Activated naive CD4-positive, alpha-beta T cell treated with anti-CD3 and anti-CD28 coated beads, Interleukin-2, amount 50 U/mL, for 72 hours (primary cell): ENCODE data around the gene KIF1B. TPM values are rescaled to one million over a fixed set of nuclear protein-coding genes. Genes with fewer than 3 reads are reported as not detected.
A peak's percentile ranks its signal among the peaks of the same experiment; 100 is the strongest.
"Not testable (repeated sequence)": the region's sequence is repeated elsewhere in the genome, so short reads cannot be mapped to it uniquely, and the experiment has no call there.

Experiments used
- ATAC-seq, 2 donors: fragments of 150-1000 bp; cut with Tn5 transposase; 2 replicates each; pipeline ENCODE4 v1.10.0; 2021; ENCODE audit warnings: mild to moderate bottlenecking in 2 of 2, moderate library complexity in 2 of 2
- DNase-seq, 2 donors: peaks; one replicate each; pipeline ENCODE4 v3.0.0; 2021 to 2022; ENCODE audit warnings: low spot score in 2 of 2
- H3K27ac Mint-ChIP-seq, 2 donors: one replicate each; pipeline ENCODE4 v1.8.0; 2022; ENCODE audit warnings: mild to moderate bottlenecking in 2 of 2, mixed read lengths in 2 of 2
- H3K36me3 Mint-ChIP-seq, 2 donors: one replicate each; pipeline ENCODE4 v1.8.0; 2022; ENCODE audit warnings: mixed read lengths in 2 of 2
- H3K9me3 Mint-ChIP-seq, 2 donors: one replicate each; pipeline ENCODE4 v1.8.0; 2022; ENCODE audit warnings: mixed read lengths in 2 of 2
- total RNA-seq, 2 donors: library from RNA; stranded (reverse); gene quantifications; one replicate each; pipeline ENCODE4 v1.2.3, GENCODE V29; 2022

Gene KIF1B
- total RNA-seq, 2 donors from 2014 or later: 11.1 to 14.0 TPM

GRCh38 chr1:10187026-10187334 lies 23.4 kb upstream of the KIF1B start:
- peak; percentile 49 to 54 for ATAC-seq
- Mint-ChIP-seq H3K27ac (peak overlapping the region in 1 of 2 donors; percentile 82), H3K9me3 (no peaks in the 10 kb centered on the region), H3K36me3 (no peaks in the 10 kb centered on the region)
- no peak for DNase-seq

- no peak for DNase-seq
Observed at GRCh38 chr1:10188133-10188650, 22.2 kb upstream of the KIF1B start.

GRCh38 chr1:10189659-10190058 lies 20.7 kb upstream of the KIF1B start:
- H3K36me3 Mint-ChIP-seq: no peaks in the 10 kb centered on the region
- H3K9me3 Mint-ChIP-seq: no peaks in the 10 kb centered on the region
- H3K27ac Mint-ChIP-seq: no peak overlapping the region
- DNase-seq: no peak
- peak; percentile 53 to 59 for ATAC-seq

More at GRCh38 chr1:10188133-10188650, 22.2 kb upstream of the KIF1B start:
- Mint-ChIP-seq H3K36me3 (no peaks in the 10 kb centered on the region), H3K27ac (peak overlapping the region; percentile 36 to 88), H3K9me3 (no peaks in the 10 kb centered on the region)
- peak in 1 of 2 donors; percentile 29 for ATAC-seq

- DNase-seq (no peak), ATAC-seq (no peak)
- H3K9me3 Mint-ChIP-seq: no peaks in the 10 kb centered on the region
- no peak overlapping the region for H3K27ac Mint-ChIP-seq
- H3K36me3 Mint-ChIP-seq: no peaks in the 10 kb centered on the region
Observed at GRCh38 chr1:10192263-10192662, 18.1 kb upstream of the KIF1B start.

- Mint-ChIP-seq H3K27ac (no peak overlapping the region), H3K36me3 (no peaks in the 10 kb centered on the region), H3K9me3 (no peaks in the 10 kb centered on the region)
- DNase-seq: no peak
- no peak for ATAC-seq
Observed at GRCh38 chr1:10193288-10193687, 17.1 kb upstream of the KIF1B start.

GRCh38 chr1:10195570-10195969 lies 14.8 kb upstream of the KIF1B start:
- Mint-ChIP-seq H3K27ac (no peak overlapping the region), H3K36me3 (no peaks in the 10 kb centered on the region), H3K9me3 (no peaks in the 10 kb centered on the region)
- ATAC-seq: no peak
- DNase-seq: no peak

- H3K36me3 Mint-ChIP-seq: no peaks in the 10 kb centered on the region
- DNase-seq: no peak
- ATAC-seq: no peak
- H3K27ac Mint-ChIP-seq: no peak overlapping the region
- H3K9me3 Mint-ChIP-seq: no peaks in the 10 kb centered on the region
Observed at GRCh38 chr1:10196976-10197375, 13.4 kb upstream of the KIF1B start.

GRCh38 chr1:10200620-10201019 lies 9.8 kb upstream of the KIF1B start:
- H3K9me3 Mint-ChIP-seq: no peaks in the 10 kb centered on the region
- DNase-seq: no peak
- no peaks in the 10 kb centered on the region for H3K36me3 Mint-ChIP-seq
- no peak overlapping the region for H3K27ac Mint-ChIP-seq
- no peak for ATAC-seq

GRCh38 chr1:10204003-10204642 lies 6.2 kb upstream of the KIF1B start:
- ATAC-seq (no peak), DNase-seq (no peak)
- Mint-ChIP-seq H3K27ac (no peak overlapping the region), H3K36me3 (no peaks in the 10 kb centered on the region), H3K9me3 (no peaks in the 10 kb centered on the region)

GRCh38 chr1:10205206-10205605 lies 5.2 kb upstream of the KIF1B start:
- not testable (repeated sequence) for H3K36me3 Mint-ChIP-seq, H3K9me3 Mint-ChIP-seq, H3K27ac Mint-ChIP-seq, DNase-seq, ATAC-seq

- DNase-seq (no peak), ATAC-seq (no peak)
- no peaks in the 10 kb centered on the region for H3K9me3 Mint-ChIP-seq
- no peaks in the 10 kb centered on the region for H3K36me3 Mint-ChIP-seq
- no peak overlapping the region for H3K27ac Mint-ChIP-seq
Observed at GRCh38 chr1:10207810-10208209, 2.6 kb upstream of the KIF1B start.

GRCh38 chr1:10208537-10208936 lies 1.8 kb upstream of the KIF1B start:
- H3K9me3 Mint-ChIP-seq: no peaks in the 10 kb centered on the region
- H3K27ac Mint-ChIP-seq: no peak overlapping the region
- no peak for ATAC-seq
- DNase-seq: no peak
- H3K36me3 Mint-ChIP-seq: no peaks in the 10 kb centered on the region

- no peak for ATAC-seq
- no peaks in the 10 kb centered on the region for H3K36me3 Mint-ChIP-seq
- DNase-seq: no peak
- peak overlapping the region; percentile 80 to 95 for H3K27ac Mint-ChIP-seq
- H3K9me3 Mint-ChIP-seq: no peaks in the 10 kb centered on the region
Observed at GRCh38 chr1:10209590-10209904, 823 bp upstream of the KIF1B start.

GRCh38 chr1:10210841-10211804 lies 753 bp downstream of the KIF1B start:
- H3K36me3 Mint-ChIP-seq: no peaks in the 10 kb centered on the region
- peak in 1 of 2 donors; percentile 12 for DNase-seq
- no peaks in the 10 kb centered on the region for H3K9me3 Mint-ChIP-seq
- ATAC-seq: peak in 1 of 2 donors; percentile 2
- H3K27ac Mint-ChIP-seq: peak overlapping the region; percentile 4 to 95

- Mint-ChIP-seq H3K27ac (peak overlapping the region; percentile 4 to 95), H3K9me3 (no peaks in the 10 kb centered on the region), H3K36me3 (no peaks in the 10 kb centered on the region)
- ATAC-seq (peak in 1 of 2 donors; percentile 14), DNase-seq (peak in 1 of 2 donors; percentile 7)
Observed at GRCh38 chr1:10211805-10212410, 1.5 kb downstream of the KIF1B start.

- no peaks in the 10 kb centered on the region for H3K9me3 Mint-ChIP-seq
- DNase-seq (no peak), ATAC-seq (no peak)
- peak overlapping the region in 1 of 2 donors; percentile 4 for H3K27ac Mint-ChIP-seq
- no peaks in the 10 kb centered on the region for H3K36me3 Mint-ChIP-seq
Observed at GRCh38 chr1:10212476-10212875, 2.1 kb downstream of the KIF1B start.

- ATAC-seq (no peak), DNase-seq (no peak)
- no peak overlapping the region for H3K27ac Mint-ChIP-seq
- H3K9me3 Mint-ChIP-seq: no peaks in the 10 kb centered on the region
- no peaks in the 10 kb centered on the region for H3K36me3 Mint-ChIP-seq
Observed at GRCh38 chr1:10213186-10213705, 2.9 kb downstream of the KIF1B start.
